ENCODE results near the gene RHBDF1.

- TF ChIP-seq CTCF (conservative IDR thresholded peaks at IDR 0.05; ENCODE audit: low read depth, low read length) (no peak), EZH2phosphoT487 (IDR thresholded peaks at IDR 0.05; ENCODE audit: borderline replicate concordance, low read length) (no peak)
Observed at GRCh38 chr16:105521-105920, 33.1 kb upstream of the RHBDF1 start.
